SK-N-SH treated with all-trans-retinoic acid at 6 μM for 48 hours (cell line): ENCODE data around the gene TMEM121B.

Experiments
- CREB5 ChIP-seq: fragments of 250-450 bp; sonication (Bioruptor Pico); IDR thresholded peaks from 2 replicates; pipeline ENCODE4 v1.5.1; 2020; ENCODE audit warnings: low read depth, mild to moderate bottlenecking, moderate library complexity
- OSR1 ChIP-seq: fragments of 250-450 bp; sonication (Bioruptor Pico); IDR thresholded peaks from 2 replicates; pipeline ENCODE4 v1.8.0; 2022; ENCODE audit warnings: moderate library complexity, mild to moderate bottlenecking, inconsistent platforms
- PATZ1 ChIP-seq: fragments of 250-450 bp; sonication (Bioruptor Pico); IDR thresholded peaks from 2 replicates; pipeline ENCODE4 v1.8.0; 2020; ENCODE audit warnings: mild to moderate bottlenecking, moderate library complexity, borderline replicate concordance
- PPARA ChIP-seq: fragments of 250-450 bp; sonication (Bioruptor Pico); IDR thresholded peaks from 2 replicates; pipeline ENCODE4 v1.5.0; 2020; ENCODE audit warnings: mild to moderate bottlenecking, borderline replicate concordance
- ZNF8 ChIP-seq: fragments of 450-650 bp; formaldehyde crosslinking; IDR thresholded peaks from 2 replicates; pipeline ENCODE4 v1.5.0; 2020; ENCODE audit warnings: mild to moderate bottlenecking, moderate library complexity

GRCh38 chr22:17097701-17098100 is 23.5 kb downstream of the TMEM121B start:
- TF ChIP-seq PPARA (CRISPR knock-in tag) = no peak
- no peak for TF ChIP-seq OSR1
- no peak for TF ChIP-seq CREB5
- TF ChIP-seq PATZ1 = no peak
- TF ChIP-seq ZNF8 (CRISPR knock-in tag) = no peak
